Mesothelial cell of epicardium (in vitro differentiated cells): ENCODE measurements around the gene BRD7. TPM values are rescaled to one million over a fixed set of nuclear protein-coding genes. Genes with fewer than 3 reads are reported as not detected.
A peak's percentile ranks its signal among the peaks of the same experiment; 100 is the strongest.

Experiments
- DNase-seq, 2 experiments: peaks; one replicate each; pipeline ENCODE4 v3.0.0; 2021; ENCODE audit warnings: low spot score in 2 of 2; ENCODE audit not compliant: unreplicated experiment in 2 of 2
- H3K27ac Mint-ChIP-seq: 2 replicates; pipeline ENCODE4 v1.8.0; 2021; ENCODE audit warnings: mixed read lengths
- H3K27me3 Mint-ChIP-seq: 2 replicates; pipeline ENCODE4 v1.8.0; 2021; ENCODE audit warnings: low read depth, mixed read lengths
- H3K36me3 Mint-ChIP-seq: 2 replicates; pipeline ENCODE4 v1.8.0; 2021; ENCODE audit warnings: mixed read lengths
- H3K4me1 Mint-ChIP-seq: 2 replicates; pipeline ENCODE4 v1.8.0; 2021; ENCODE audit warnings: mixed read lengths
- H3K4me3 Mint-ChIP-seq: 2 replicates; pipeline ENCODE4 v1.8.0; 2021; ENCODE audit warnings: mild to moderate bottlenecking, moderate library complexity, mixed read lengths
- H3K9me3 Mint-ChIP-seq: 2 replicates; pipeline ENCODE4 v1.8.0; 2021; ENCODE audit warnings: mixed read lengths
- CTCF ChIP-seq: fragments of 200-600 bp; sonication (generic); IDR thresholded peaks from one replicate; pipeline ENCODE4 v1.5.0; 2021; ENCODE audit warnings: antibody characterized with exemption; ENCODE audit not compliant: unreplicated experiment
- total RNA-seq: library from RNA; stranded (reverse); gene quantifications from 3 replicates; pipeline ENCODE4 v1.2.1, GENCODE V29; 2021

BRD7 gene
- total RNA-seq, 1 donor from 2014 or later = 76.8 TPM

DNA sequence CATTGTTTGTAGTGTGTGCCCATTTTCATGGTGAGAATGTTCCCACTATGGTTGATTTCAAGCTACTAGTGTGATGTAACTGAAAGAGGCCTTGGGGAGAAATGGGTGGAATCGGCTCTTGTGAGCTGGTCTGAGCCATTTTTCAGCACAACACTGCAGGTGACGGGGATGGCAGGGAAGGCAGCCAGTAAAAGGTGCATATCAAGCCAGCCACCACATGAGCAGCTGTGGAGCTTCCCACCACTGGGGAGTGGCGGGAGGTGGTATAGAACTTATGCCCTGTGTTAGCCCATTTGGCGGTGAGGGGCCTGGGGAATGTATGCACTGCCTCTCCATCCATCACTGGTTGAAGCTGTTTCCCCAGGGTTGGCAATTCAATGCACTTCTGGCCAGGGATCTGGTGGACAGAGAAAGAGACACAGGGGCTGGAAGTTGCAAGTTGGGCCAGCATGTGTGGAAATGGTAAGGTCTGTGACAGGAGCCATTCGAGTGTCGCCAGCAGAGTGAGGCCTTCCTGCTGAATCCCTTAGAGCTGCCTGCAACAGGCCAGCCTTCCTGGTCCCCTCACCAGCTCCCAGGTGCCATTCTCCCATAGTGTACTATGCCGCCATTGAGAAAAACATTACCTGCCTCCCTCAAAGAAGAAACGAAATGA is 31.7 kb upstream of the BRD7 start:
- Mint-ChIP-seq H3K36me3 (no peaks in the 10 kb centered on the region), H3K4me1 (peaks cover 29% of the 10 kb centered on the region), H3K4me3 (no peak overlapping the region), H3K27ac (no peak overlapping the region), H3K9me3 (no peaks in the 10 kb centered on the region), H3K27me3 (no peaks in the 10 kb centered on the region)
- no peak for DNase-seq
- TF ChIP-seq CTCF = no peak

GRCh38 chr16:50399411-50399810 is 30.6 kb upstream of the BRD7 start:
- H3K36me3 Mint-ChIP-seq = no peaks in the 10 kb centered on the region
- H3K4me1 Mint-ChIP-seq = peaks cover 38% of the 10 kb centered on the region
- no peak overlapping the region for H3K4me3 Mint-ChIP-seq

GRCh38 chr16:50398336-50398735 is 29.5 kb upstream of the BRD7 start:
- Mint-ChIP-seq H3K27me3 (no peaks in the 10 kb centered on the region), H3K36me3 (no peaks in the 10 kb centered on the region), H3K27ac (no peak overlapping the region), H3K4me1 (peaks cover 39% of the 10 kb centered on the region), H3K4me3 (no peak overlapping the region), H3K9me3 (no peaks in the 10 kb centered on the region)
- DNase-seq = no peak
- TF ChIP-seq CTCF = no peak

More at GRCh38 chr16:50399411-50399810, 30.6 kb upstream of the BRD7 start:
- Mint-ChIP-seq H3K27me3 (no peaks in the 10 kb centered on the region), H3K27ac (no peak overlapping the region), H3K9me3 (no peaks in the 10 kb centered on the region)
- no peak for TF ChIP-seq CTCF
- no peak for DNase-seq

DNA sequence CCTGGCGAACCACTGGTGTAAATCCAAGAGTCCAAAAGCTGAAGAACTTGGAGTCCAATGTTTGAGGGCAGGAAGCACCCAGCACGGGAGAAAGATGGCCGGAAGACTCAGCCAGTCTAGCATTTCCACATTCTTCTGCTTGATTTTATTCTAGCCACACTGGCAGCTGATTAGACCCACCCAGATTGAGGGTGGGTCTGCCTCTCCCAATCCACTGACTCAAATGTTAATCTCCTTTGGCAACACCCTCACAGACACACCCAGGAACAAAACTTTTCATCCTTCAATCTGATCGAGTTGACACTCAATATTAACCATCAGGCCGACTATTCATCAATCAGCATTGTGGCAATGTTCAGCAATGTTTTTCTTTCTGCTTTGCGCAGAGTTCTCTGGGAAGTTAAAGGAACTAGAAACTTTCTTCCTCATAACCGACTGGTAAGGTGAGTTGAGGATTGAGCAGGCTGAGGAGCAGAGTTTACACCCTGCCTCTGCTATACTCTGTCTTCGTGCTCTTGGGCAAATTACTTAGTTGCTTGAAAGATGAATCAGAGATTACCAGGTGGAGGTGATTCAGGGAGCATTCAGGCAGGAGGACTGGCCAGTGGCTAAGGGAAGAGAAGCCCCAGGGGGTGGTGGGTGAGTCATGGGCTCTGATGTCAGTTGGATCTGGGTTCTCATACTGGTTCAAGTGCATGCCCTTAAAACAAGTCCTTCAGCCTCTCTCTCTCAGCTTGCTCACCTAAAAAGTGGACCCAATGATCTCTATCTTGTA is 28.2 kb upstream of the BRD7 start:
- H3K27ac Mint-ChIP-seq = peak overlapping the region; percentile 57
- no peak overlapping the region for H3K4me3 Mint-ChIP-seq
- DNase-seq = no peak
- no peak for TF ChIP-seq CTCF
- H3K27me3 Mint-ChIP-seq = no peaks in the 10 kb centered on the region
- H3K36me3 Mint-ChIP-seq = no peaks in the 10 kb centered on the region
- H3K4me1 Mint-ChIP-seq = peaks cover 41% of the 10 kb centered on the region
- no peaks in the 10 kb centered on the region for H3K9me3 Mint-ChIP-seq

DNA sequence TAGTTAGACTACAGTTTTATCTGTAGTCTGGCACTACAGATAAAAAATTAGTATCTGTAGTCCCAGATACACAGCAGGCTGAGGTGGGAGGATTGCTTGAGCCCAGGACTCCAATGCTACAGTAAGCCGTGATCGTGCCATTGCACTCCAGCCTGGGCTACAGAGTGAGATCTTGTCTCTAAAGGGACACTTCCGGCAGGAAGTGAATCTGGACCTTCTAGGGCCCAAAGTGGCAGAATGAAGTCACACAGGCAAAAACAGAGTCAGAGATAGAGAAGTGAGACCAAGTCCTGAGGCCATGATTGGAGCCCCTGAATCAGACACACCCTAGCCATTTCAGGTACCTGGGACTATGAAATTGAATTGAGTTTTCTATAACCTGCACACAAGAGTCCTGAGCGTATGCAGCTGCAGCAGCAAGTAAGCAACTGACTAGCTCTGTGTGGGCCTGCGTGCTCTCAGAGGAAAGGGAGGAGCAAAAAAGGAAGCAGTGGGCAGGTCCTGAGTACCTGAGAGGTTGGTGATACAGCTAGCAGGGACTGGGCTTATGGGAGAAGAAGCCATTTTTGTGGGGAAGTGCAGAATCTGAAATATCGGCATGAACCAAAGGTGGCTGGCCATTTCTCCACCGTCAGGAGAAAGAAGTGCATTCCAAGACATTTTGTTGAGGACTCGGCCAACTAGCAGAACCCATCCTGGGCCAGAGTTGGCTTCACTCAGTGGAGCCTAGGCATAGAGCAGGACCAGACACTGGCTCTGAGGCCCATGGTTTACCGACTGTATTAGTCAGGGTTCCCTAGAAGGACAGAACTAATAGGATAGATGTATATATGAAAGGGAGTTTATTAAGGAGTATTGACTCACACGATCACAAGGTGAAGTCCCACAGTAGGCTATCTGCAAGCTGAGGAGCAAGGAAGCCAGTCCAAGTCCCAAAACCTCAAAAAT is 27.2 kb upstream of the BRD7 start:
- no peak for DNase-seq
- Mint-ChIP-seq H3K27me3 (no peaks in the 10 kb centered on the region), H3K36me3 (no peaks in the 10 kb centered on the region), H3K27ac (peak overlapping the region; percentile 57), H3K4me1 (peaks cover 49% of the 10 kb centered on the region), H3K9me3 (no peaks in the 10 kb centered on the region), H3K4me3 (no peak overlapping the region)
- TF ChIP-seq CTCF = no peak
